GM20000 (cell line): ENCODE measurements around the gene UNC50.

Experiments used
- DNase-seq: peaks from one replicate; pipeline ENCODE4 v3.0.0; 2012; ENCODE audit warnings: low spot score
- TF ChIP-seq, protein P1 (sequence below): IDR thresholded peaks from 2 replicates; pipeline ENCODE4 v1.5.1; 2012; ENCODE audit warnings: mild to moderate bottlenecking, control low read depth; ENCODE audit errors: extremely low read depth, missing control alignments

The UNC50 gene

GRCh38 chr2:98615481-98615880 lies 7.1 kb downstream of the UNC50 start:
- TF ChIP-seq, protein P1, sequence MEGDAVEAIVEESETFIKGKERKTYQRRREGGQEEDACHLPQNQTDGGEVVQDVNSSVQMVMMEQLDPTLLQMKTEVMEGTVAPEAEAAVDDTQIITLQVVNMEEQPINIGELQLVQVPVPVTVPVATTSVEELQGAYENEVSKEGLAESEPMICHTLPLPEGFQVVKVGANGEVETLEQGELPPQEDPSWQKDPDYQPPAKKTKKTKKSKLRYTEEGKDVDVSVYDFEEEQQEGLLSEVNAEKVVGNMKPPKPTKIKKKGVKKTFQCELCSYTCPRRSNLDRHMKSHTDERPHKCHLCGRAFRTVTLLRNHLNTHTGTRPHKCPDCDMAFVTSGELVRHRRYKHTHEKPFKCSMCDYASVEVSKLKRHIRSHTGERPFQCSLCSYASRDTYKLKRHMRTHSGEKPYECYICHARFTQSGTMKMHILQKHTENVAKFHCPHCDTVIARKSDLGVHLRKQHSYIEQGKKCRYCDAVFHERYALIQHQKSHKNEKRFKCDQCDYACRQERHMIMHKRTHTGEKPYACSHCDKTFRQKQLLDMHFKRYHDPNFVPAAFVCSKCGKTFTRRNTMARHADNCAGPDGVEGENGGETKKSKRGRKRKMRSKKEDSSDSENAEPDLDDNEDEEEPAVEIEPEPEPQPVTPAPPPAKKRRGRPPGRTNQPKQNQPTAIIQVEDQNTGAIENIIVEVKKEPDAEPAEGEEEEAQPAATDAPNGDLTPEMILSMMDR: no peak
- DNase-seq: no peak

GRCh38 chr2:98617149-98617548 lies 8.8 kb downstream of the UNC50 start:
- no peak for DNase-seq
- TF ChIP-seq, protein P1: no peak

DNA sequence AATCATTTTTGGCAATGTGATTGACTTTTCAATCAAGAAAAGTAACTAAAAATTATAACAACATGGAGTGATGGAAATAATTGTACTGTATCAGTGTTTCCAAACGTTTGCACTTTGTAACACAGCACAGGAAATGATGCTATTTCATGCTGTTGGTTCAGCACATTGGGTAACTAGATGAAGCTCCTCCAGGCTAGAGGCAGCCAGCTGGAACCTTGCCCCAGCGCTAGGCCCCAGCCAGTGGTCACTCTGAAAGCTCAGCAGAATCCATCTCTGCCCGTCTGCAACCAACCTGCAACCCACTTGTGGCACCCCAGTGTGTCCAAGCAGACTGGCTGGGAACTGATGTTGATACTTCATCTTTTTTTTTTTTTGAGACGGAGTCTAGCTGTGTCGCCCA lies 15.3 kb downstream of the UNC50 start:
- TF ChIP-seq, protein P1: no peak

GRCh38 chr2:98632351-98632750 lies 24.0 kb downstream of the UNC50 start:
- TF ChIP-seq, protein P1: no peak
- no peak for DNase-seq

More for the DNA sequence above, 15.3 kb downstream of the UNC50 start:
- DNase-seq: no peak

GRCh38 chr2:98634406-98635092 lies 26.2 kb downstream of the UNC50 start:
- no peak for DNase-seq
- TF ChIP-seq, protein P1: peak; percentile 30

DNA sequence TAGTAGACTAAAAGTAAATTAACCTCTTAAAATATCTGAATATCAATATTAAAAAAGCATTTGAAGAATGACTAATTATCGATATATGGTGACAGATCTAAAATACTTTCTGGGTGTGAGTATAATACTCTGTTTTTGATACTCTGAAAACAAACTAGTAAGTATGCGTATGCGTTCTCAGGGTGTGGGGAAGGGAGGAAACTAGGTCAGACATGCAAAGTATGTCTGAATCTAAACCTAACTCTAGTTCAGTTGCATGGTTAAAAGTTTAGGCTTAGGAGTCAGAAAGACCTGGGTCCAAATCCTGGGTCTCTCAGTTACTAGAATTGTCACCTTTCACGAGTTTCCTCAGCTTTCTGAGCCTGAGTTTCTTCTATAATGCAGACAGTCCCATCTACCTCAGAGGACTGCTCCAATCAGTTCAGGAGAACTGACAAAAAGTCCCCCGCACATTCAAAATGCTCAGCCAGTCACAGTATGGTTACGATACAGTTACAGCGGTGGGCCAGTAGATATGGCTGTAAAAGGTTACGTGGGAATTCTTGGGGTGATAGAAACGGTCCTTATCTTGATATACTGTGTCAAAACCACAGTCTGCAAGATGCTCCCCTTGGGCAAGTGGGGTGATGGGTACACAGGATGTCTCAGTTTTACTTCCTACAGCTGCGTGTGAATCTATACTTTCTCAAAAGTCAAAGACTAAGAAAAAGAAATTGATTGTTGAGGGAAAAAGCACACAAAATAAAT lies 29.2 kb downstream of the UNC50 start:
- DNase-seq: peak; percentile 45
- TF ChIP-seq, protein P1: no peak

- no peak for DNase-seq
- TF ChIP-seq, protein P1: no peak
These were observed 35.2 kb downstream of the UNC50 start for GRCh38 chr2:98643496-98644100.
